HCT116 (cell line): ENCODE data around the gene MS4A15.

Source experiments
- CTCF ChIP-seq, 3 experiments: fragments of 200-600 bp in 1 of 3; sonication (generic) in 1 of 3; IDR thresholded peaks in 2 of 3; conservative IDR thresholded peaks in 1 of 3; 2 replicates each; pipeline ENCODE4 v1.5.1; 2012 to 2017; ENCODE audit warnings: low read depth in 2 of 3, low read length in 2 of 3, antibody characterized with exemption in 1 of 3, borderline replicate concordance in 1 of 3, control low read depth in 1 of 3, mild to moderate bottlenecking in 1 of 3, mixed read lengths in 1 of 3, mixed run types in 1 of 3, moderate library complexity in 1 of 3; ENCODE audit not compliant: insufficient read depth in 1 of 3
- EZH2 ChIP-seq: fragments of 200-600 bp; sonication (generic); IDR thresholded peaks from 2 replicates; pipeline ENCODE4 v1.6.1; 2017; ENCODE audit warnings: antibody characterized with exemption, mixed run types
- REST ChIP-seq: IDR thresholded peaks from 2 replicates; pipeline ENCODE4 v1.6.1; 2012; ENCODE audit warnings: low read depth
- SIN3A ChIP-seq: IDR thresholded peaks from 2 replicates; pipeline ENCODE4 v1.6.1; 2012; ENCODE audit warnings: low read depth
- YY1 ChIP-seq: IDR thresholded peaks from 2 replicates; pipeline ENCODE4 v1.6.1; 2011; ENCODE audit warnings: low read length, low read depth, moderate library complexity, mild to moderate bottlenecking; ENCODE audit not compliant: insufficient replicate concordance; ENCODE audit errors: extremely low read depth

- TF ChIP-seq YY1: no peak
- no peak for TF ChIP-seq CTCF (IDR thresholded peaks at IDR 0.05 in 2 of 3, conservative IDR thresholded peaks at IDR 0.05 in 1 of 3; ENCODE audit: borderline replicate concordance in 1 of 3, insufficient read depth in 1 of 3, low read depth in 2 of 3, low read length in 2 of 3)
- TF ChIP-seq SIN3A: no peak
- TF ChIP-seq EZH2: no peak
- TF ChIP-seq REST: no peak
Measured at GRCh38 chr11:60821827-60822599, 65.3 kb downstream of the MS4A15 start.
